Endodermal cell (in vitro differentiated cells): ENCODE measurements around the gene FANCE. TPM values are rescaled to one million over a fixed set of nuclear protein-coding genes. Genes with fewer than 3 reads are reported as not detected.

ENCODE experiments used
- DNase-seq: peaks from one replicate; pipeline ENCODE4 v3.0.0-alpha.2; 2017
- H3K27ac ChIP-seq: 2 replicates; pipeline ENCODE4 v1.5.1; 2013; ENCODE audit warnings: mild to moderate bottlenecking, low read depth, low read length, moderate library complexity
- H3K27me3 ChIP-seq: 2 replicates; pipeline ENCODE4 v1.6.1; 2013; ENCODE audit warnings: mild to moderate bottlenecking, low read length, moderate library complexity; ENCODE audit not compliant: insufficient read depth, control insufficient read depth, poor library complexity, severe bottlenecking
- H3K36me3 ChIP-seq: 2 replicates; pipeline ENCODE4 v1.7.0; 2013; ENCODE audit warnings: mild to moderate bottlenecking, low read length, moderate library complexity; ENCODE audit not compliant: control insufficient read depth, insufficient read depth
- H3K4me1 ChIP-seq: one replicate; pipeline ENCODE4 v1.7.0; 2013; ENCODE audit warnings: low read length; ENCODE audit not compliant: control insufficient read depth, insufficient read depth
- H3K4me3 ChIP-seq: 2 replicates; pipeline ENCODE4 v1.5.1; 2013; ENCODE audit warnings: mild to moderate bottlenecking, low read length, moderate library complexity
- H3K9ac ChIP-seq: 2 replicates; pipeline ENCODE4 v1.6.1; 2013; ENCODE audit warnings: mild to moderate bottlenecking, low read length, moderate library complexity; ENCODE audit not compliant: poor library complexity, severe bottlenecking; ENCODE audit errors: extremely low read depth
- H3K9me3 ChIP-seq: 2 replicates; pipeline ENCODE4 v1.6.1; 2013; ENCODE audit warnings: mild to moderate bottlenecking, low read length, moderate library complexity; ENCODE audit not compliant: control insufficient read depth
- H3K27ac Mint-ChIP-seq: 2 replicates; pipeline ENCODE4 v1.8.0; 2020; ENCODE audit warnings: mixed read lengths
- H3K27me3 Mint-ChIP-seq: 2 replicates; pipeline ENCODE4 v1.8.0; 2021; ENCODE audit warnings: mild to moderate bottlenecking, mixed read lengths; ENCODE audit not compliant: insufficient read depth
- H3K36me3 Mint-ChIP-seq: 2 replicates; pipeline ENCODE4 v1.8.0; 2020; ENCODE audit warnings: low read depth, mixed read lengths
- H3K4me1 Mint-ChIP-seq: 2 replicates; pipeline ENCODE4 v1.8.0; 2020; ENCODE audit warnings: mixed read lengths
- H3K4me3 Mint-ChIP-seq: 2 replicates; pipeline ENCODE4 v1.8.0; 2020; ENCODE audit warnings: mild to moderate bottlenecking, moderate library complexity, mixed read lengths
- H3K9me3 Mint-ChIP-seq: 2 replicates; pipeline ENCODE4 v1.8.0; 2020; ENCODE audit warnings: mild to moderate bottlenecking, mixed read lengths
- whole genome bisulfite sequencing, 2 experiments: methylation state at CpG; one replicate each; pipeline versions ENCODE4 v1.1.5 to v1.1.7; 2013; ENCODE audit warnings: missing lambda C conversion rate in 2 of 2, mixed read lengths in 1 of 2; ENCODE audit not compliant: insufficient coverage in 1 of 2, insufficient read length in 1 of 2; 5-methylcytosine and 5-hydroxymethylcytosine counted together
- total RNA-seq, 2 donors: library from RNA; stranded (reverse); fragmentation: NEBNext Ultra II Directional in 1 of 2; extraction: Animal tissue kit (Norgen Biotek cat#: 25700) in 1 of 2; gene quantifications; 2 replicates in 1 of 2; 3 replicates in 1 of 2; pipeline ENCODE4 v1.2.1, GENCODE V29; 2021
- TF ChIP-seq, protein P1 (sequence below): fragments of 200-600 bp; sonication (generic); conservative IDR thresholded peaks from 2 replicates; pipeline ENCODE4 v1.5.0; 2021; ENCODE audit warnings: antibody characterized with exemption, mild to moderate bottlenecking

Gene FANCE
- total RNA-seq, 2 donors from 2014 or later = 13.5 to 16.4 TPM

DNA sequence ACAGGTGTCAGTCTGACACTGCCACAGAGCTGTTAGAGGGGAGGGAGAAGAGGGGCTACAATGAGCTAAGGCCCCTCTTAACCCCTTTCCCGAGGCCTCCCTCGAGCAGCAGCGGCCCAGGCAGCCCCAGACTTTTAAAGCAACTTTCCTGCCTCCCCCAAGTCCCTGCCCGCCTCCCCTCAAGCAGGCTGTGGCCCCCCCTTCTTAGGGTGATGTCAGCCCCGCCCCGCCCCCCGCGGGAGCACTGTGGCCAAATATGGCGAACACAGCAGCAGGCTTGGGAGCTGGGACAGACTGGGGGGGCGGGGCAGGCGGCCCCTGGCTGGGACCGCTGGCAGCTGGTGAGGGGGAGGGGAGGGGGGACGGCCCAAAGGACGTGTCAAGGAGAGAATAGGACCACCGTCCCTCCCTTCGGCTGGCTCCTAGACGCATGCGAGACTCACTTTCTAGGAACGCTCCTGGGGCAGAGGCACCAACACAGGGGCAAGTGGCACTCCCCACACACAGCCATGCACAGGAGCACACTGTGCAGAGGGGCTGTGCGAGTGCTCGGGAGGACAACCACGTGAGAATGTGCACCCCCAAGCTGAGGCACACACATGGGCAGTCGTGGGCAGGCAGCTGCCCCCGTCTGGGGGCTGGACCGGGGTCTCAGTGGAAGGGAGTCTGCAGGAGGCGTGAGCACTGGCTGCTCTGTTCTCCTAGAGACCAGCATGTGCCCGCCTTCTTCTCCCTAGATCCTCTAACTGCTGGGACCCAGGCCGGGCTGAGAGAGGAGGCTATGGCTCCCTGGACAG, 38.1 kb downstream of the FANCE start:
- 4 to 10% methylated on average over 8 to 26 of the region's 28 CpGs for WGBS, 2 experiments
- peaks cover under 1% of the 10 kb centered on the region for H3K36me3 ChIP-seq
- Mint-ChIP-seq H3K36me3 (no peaks in the 10 kb centered on the region), H3K9me3 (no peaks in the 10 kb centered on the region), H3K4me3 (peak overlapping the region; percentile 46), H3K4me1 (peaks cover 64% of the 10 kb centered on the region), H3K27ac (peak overlapping the region; percentile 88), H3K27me3 (no peaks in the 10 kb centered on the region)
- H3K27me3 ChIP-seq = no peaks in the 10 kb centered on the region
- H3K27ac ChIP-seq = peak overlapping the region; percentile 85
- H3K9me3 ChIP-seq = no peaks in the 10 kb centered on the region
- H3K9ac ChIP-seq = peak overlapping the region; percentile 11
- H3K4me1 ChIP-seq = peaks cover 40% of the 10 kb centered on the region
- H3K4me3 ChIP-seq = peak overlapping the region; percentile 64
- TF ChIP-seq, protein P1, sequence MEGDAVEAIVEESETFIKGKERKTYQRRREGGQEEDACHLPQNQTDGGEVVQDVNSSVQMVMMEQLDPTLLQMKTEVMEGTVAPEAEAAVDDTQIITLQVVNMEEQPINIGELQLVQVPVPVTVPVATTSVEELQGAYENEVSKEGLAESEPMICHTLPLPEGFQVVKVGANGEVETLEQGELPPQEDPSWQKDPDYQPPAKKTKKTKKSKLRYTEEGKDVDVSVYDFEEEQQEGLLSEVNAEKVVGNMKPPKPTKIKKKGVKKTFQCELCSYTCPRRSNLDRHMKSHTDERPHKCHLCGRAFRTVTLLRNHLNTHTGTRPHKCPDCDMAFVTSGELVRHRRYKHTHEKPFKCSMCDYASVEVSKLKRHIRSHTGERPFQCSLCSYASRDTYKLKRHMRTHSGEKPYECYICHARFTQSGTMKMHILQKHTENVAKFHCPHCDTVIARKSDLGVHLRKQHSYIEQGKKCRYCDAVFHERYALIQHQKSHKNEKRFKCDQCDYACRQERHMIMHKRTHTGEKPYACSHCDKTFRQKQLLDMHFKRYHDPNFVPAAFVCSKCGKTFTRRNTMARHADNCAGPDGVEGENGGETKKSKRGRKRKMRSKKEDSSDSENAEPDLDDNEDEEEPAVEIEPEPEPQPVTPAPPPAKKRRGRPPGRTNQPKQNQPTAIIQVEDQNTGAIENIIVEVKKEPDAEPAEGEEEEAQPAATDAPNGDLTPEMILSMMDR = no peak
- DNase-seq = peak; percentile 95

DNA sequence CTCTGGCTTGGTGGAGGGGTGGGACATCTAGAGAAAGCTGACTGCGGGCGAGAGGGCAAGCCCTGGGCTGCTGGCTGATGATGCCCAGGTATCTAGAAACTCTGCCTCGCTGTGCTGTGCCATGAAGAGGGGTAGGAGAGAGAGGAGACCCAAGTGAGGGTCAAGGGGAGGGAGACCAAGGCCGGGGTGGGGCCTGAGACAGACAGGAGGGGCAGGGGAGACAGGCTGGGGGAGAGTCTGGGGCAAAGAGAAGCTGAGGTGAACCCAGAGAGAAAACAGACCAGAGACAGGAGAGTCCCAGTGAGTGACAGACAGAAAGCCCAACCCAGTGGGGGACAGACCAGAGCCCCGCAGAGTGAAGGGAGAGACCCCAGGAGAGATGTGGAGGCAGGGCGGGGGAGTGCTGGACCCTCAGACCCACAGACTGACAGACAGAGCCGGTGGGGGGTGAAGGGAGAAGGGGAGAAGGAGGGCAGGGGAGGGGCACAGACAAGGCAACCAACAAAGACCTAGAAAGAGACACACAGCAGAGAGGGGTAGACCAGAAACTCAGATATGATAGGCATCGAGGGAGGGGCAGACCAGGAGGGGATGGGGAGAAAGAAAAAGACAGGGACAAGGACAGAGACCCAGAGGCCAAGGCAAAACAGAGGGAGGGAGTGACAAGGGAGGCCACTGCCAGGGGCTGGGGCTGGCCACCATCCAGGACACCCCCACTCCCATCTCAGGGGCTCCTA, 38.9 kb downstream of the FANCE start:
- H3K36me3 ChIP-seq = no peaks in the 10 kb centered on the region
- H3K4me1 ChIP-seq = peaks cover 36% of the 10 kb centered on the region
- H3K4me3 ChIP-seq = peak overlapping the region; percentile 64
- no peak for DNase-seq
- Mint-ChIP-seq H3K4me3 (peak overlapping the region; percentile 46), H3K27me3 (no peaks in the 10 kb centered on the region), H3K4me1 (peaks cover 62% of the 10 kb centered on the region), H3K36me3 (no peaks in the 10 kb centered on the region), H3K27ac (peak overlapping the region; percentile 88), H3K9me3 (no peaks in the 10 kb centered on the region)
- H3K27ac ChIP-seq = peak overlapping the region; percentile 85
- WGBS, 2 experiments = 31 to 46% methylated on average over 5 to 8 of the region's 8 CpGs
- peak overlapping the region; percentile 11 for H3K9ac ChIP-seq
- TF ChIP-seq, protein P1 = no peak
- H3K27me3 ChIP-seq = no peaks in the 10 kb centered on the region
- no peaks in the 10 kb centered on the region for H3K9me3 ChIP-seq

DNA sequence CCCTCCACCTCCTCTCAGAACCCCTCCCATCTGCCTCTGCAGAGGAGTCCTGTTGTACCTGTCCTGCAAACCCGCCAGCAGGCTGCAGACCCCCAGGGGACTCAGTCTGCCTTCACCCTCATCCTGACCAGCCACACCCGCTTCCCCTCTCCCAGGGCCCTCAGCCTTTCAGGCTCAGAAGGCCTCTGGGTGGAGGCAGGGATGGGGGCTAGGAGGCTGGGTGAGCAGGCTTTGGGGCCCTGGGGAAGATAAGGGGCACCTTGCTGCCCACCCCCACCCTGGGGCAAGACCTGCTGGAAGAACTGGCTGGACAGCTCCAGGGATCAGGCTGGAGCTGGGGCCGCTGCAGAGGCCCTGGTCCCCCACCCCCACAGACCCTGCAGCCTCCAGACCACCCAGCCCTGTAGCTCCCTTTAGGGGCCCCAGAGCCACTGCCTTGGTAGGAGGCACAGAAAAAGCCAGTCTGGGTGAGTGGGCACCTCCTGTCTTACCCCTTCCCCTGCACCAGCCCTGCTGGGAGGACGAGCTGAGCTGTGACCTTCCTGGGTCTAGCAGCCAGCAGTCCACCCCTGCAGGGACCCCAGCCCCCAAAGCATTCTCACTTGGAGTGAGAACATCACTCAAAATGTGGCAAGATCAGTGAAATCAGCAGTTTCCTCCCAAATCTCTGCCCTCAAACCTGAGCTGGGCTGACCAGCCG, 39.6 kb downstream of the FANCE start:
- no peak overlapping the region for H3K27ac Mint-ChIP-seq
- no peaks in the 10 kb centered on the region for H3K36me3 Mint-ChIP-seq
- peak; percentile 75 for DNase-seq
- no peaks in the 10 kb centered on the region for H3K27me3 ChIP-seq
- no peak overlapping the region for H3K4me3 Mint-ChIP-seq
- peak overlapping the region; percentile 22 for H3K27ac ChIP-seq
- H3K9me3 Mint-ChIP-seq = no peaks in the 10 kb centered on the region
- WGBS, 2 experiments = 65% methylated on average over 5 of the region's 5 CpGs; no CpG with 5 or more reads in 1 of the 2 experiments
- H3K4me3 ChIP-seq = no peak overlapping the region
- no peaks in the 10 kb centered on the region for H3K9me3 ChIP-seq
- peaks cover 60% of the 10 kb centered on the region for H3K4me1 Mint-ChIP-seq
- no peaks in the 10 kb centered on the region for H3K36me3 ChIP-seq
- no peaks in the 10 kb centered on the region for H3K27me3 Mint-ChIP-seq
- TF ChIP-seq, protein P1 = no peak
- no peak overlapping the region for H3K9ac ChIP-seq
- H3K4me1 ChIP-seq = peaks cover 31% of the 10 kb centered on the region
